ENCODE results near the gene CDKAL1. TPM values are rescaled to one million over a fixed set of nuclear protein-coding genes. Genes with fewer than 3 reads are reported as not detected.
"Not testable (repeated sequence)": the region's sequence is repeated elsewhere in the genome, so short reads cannot be mapped to it uniquely, and the experiment has no call there.

Gene CDKAL1
- total RNA-seq, 1 experiment from 2014 or later = 11.8 TPM

GRCh38 chr6:21091411-21091810 is 557.2 kb downstream of the CDKAL1 start:
- Mint-ChIP-seq H3K27ac (ENCODE audit: low read depth, unreplicated experiment) (no peak overlapping the region), H3K4me1 (ENCODE audit: insufficient read depth, unreplicated experiment) (no peaks in the 10 kb centered on the region), H3K4me3 (ENCODE audit: unreplicated experiment) (no peak overlapping the region), H3K27me3 (ENCODE audit: insufficient read depth, unreplicated experiment) (no peaks in the 10 kb centered on the region), H3K36me3 (ENCODE audit: insufficient read depth, unreplicated experiment) (no peaks in the 10 kb centered on the region), H3K9me3 (ENCODE audit: unreplicated experiment) (no peaks in the 10 kb centered on the region)
- no peak for DNase-seq (ENCODE audit: unreplicated experiment)
- no peak for TF ChIP-seq CTCF (IDR thresholded peaks at IDR 0.05; ENCODE audit: unreplicated experiment)
- POLR2A ChIA-PET = no interaction called here
- CTCF ChIA-PET = no interaction called here
- intact Hi-C loops (cut with micrococcal nuclease) = no loop called here
- no TSS peak for BruUV-seq (replicated peaks)

GRCh38 chr6:21092231-21092772 is 558.0 kb downstream of the CDKAL1 start:
- H3K36me3 Mint-ChIP-seq (ENCODE audit: insufficient read depth, unreplicated experiment); H3K27me3 Mint-ChIP-seq (ENCODE audit: insufficient read depth, unreplicated experiment); POLR2A ChIA-PET; H3K9me3 Mint-ChIP-seq (ENCODE audit: unreplicated experiment); BruUV-seq (replicated peaks); intact Hi-C loops (cut with micrococcal nuclease); DNase-seq (ENCODE audit: unreplicated experiment); CTCF ChIA-PET; H3K4me3 Mint-ChIP-seq (ENCODE audit: unreplicated experiment); H3K27ac Mint-ChIP-seq (ENCODE audit: low read depth, unreplicated experiment); H3K4me1 Mint-ChIP-seq (ENCODE audit: insufficient read depth, unreplicated experiment): not testable (repeated sequence)

- Mint-ChIP-seq H3K36me3 (ENCODE audit: insufficient read depth, unreplicated experiment) (no peaks in the 10 kb centered on the region), H3K9me3 (ENCODE audit: unreplicated experiment) (no peaks in the 10 kb centered on the region), H3K27ac (ENCODE audit: low read depth, unreplicated experiment) (no peak overlapping the region), H3K27me3 (ENCODE audit: insufficient read depth, unreplicated experiment) (no peaks in the 10 kb centered on the region), H3K4me3 (ENCODE audit: unreplicated experiment) (no peak overlapping the region), H3K4me1 (ENCODE audit: insufficient read depth, unreplicated experiment) (no peaks in the 10 kb centered on the region)
- ChIA-PET POLR2A (no interaction called here), CTCF (no interaction called here)
- TF ChIP-seq CTCF (IDR thresholded peaks at IDR 0.05; ENCODE audit: unreplicated experiment) = no peak
- no TSS peak for BruUV-seq (replicated peaks)
- intact Hi-C loops (cut with micrococcal nuclease) = no loop called here
- no peak for DNase-seq (ENCODE audit: unreplicated experiment)
Measured at GRCh38 chr6:21095462-21095861, 561.2 kb downstream of the CDKAL1 start.

GRCh38 chr6:21098134-21098533 is 563.9 kb downstream of the CDKAL1 start:
- intact Hi-C loops (cut with micrococcal nuclease) = no loop called here
- no peak for DNase-seq (ENCODE audit: unreplicated experiment)
- H3K4me3 Mint-ChIP-seq (ENCODE audit: unreplicated experiment) = no peak overlapping the region
- no peak for TF ChIP-seq CTCF (IDR thresholded peaks at IDR 0.05; ENCODE audit: unreplicated experiment)
- no peak overlapping the region for H3K27ac Mint-ChIP-seq (ENCODE audit: low read depth, unreplicated experiment)
- H3K4me1 Mint-ChIP-seq (ENCODE audit: insufficient read depth, unreplicated experiment) = no peaks in the 10 kb centered on the region
- no peaks in the 10 kb centered on the region for H3K27me3 Mint-ChIP-seq (ENCODE audit: insufficient read depth, unreplicated experiment)
- POLR2A ChIA-PET = interaction anchor here (0.6 kb wide), 2 partner anchors 62 to 1827 kb away, joined by 3 to 6 read pairs; no protein-coding TSS in a partner anchor
- BruUV-seq (replicated peaks) = no TSS peak
- no peaks in the 10 kb centered on the region for H3K36me3 Mint-ChIP-seq (ENCODE audit: insufficient read depth, unreplicated experiment)
- CTCF ChIA-PET = interaction anchor here (0.6 to 0.7 kb wide), 2 partner anchors 117 to 141 kb away, joined by 3 to 5 read pairs; no protein-coding TSS in a partner anchor
- no peaks in the 10 kb centered on the region for H3K9me3 Mint-ChIP-seq (ENCODE audit: unreplicated experiment)

- TF ChIP-seq CTCF (IDR thresholded peaks at IDR 0.05; ENCODE audit: unreplicated experiment) = no peak
- no TSS peak for BruUV-seq (replicated peaks)
- ChIA-PET POLR2A (interaction anchor here (0.6 kb wide), 1 partner anchor 61 kb away, joined by 6 read pairs; no protein-coding TSS in a partner anchor), CTCF (no interaction called here)
- Mint-ChIP-seq H3K9me3 (ENCODE audit: unreplicated experiment) (no peaks in the 10 kb centered on the region), H3K4me3 (ENCODE audit: unreplicated experiment) (no peak overlapping the region), H3K27ac (ENCODE audit: low read depth, unreplicated experiment) (no peak overlapping the region), H3K27me3 (ENCODE audit: insufficient read depth, unreplicated experiment) (no peaks in the 10 kb centered on the region), H3K4me1 (ENCODE audit: insufficient read depth, unreplicated experiment) (no peaks in the 10 kb centered on the region), H3K36me3 (ENCODE audit: insufficient read depth, unreplicated experiment) (no peaks in the 10 kb centered on the region)
- DNase-seq (ENCODE audit: unreplicated experiment) = no peak
- intact Hi-C loops (cut with micrococcal nuclease) = no loop called here
Measured at GRCh38 chr6:21098744-21099143, 564.5 kb downstream of the CDKAL1 start.
